Skeletal muscle cell (primary cell): Measurements from ENCODE around the gene SDC1.

Experiments
- DNase-seq: peaks from one replicate; pipeline ENCODE4 v3.0.0-alpha.2; 2010; ENCODE audit warnings: low read depth
- H3K4me3 ChIP-seq: 2 replicates; pipeline ENCODE4 v1.5.1; 2011; ENCODE audit warnings: low read depth, mild to moderate bottlenecking, control low read depth, low read length, moderate library complexity

The SDC1 gene

GRCh38 chr2:20159411-20160070 is 65.4 kb downstream of the SDC1 start:
- no peak overlapping the region for H3K4me3 ChIP-seq
- DNase-seq, result no peak

- no peak overlapping the region for H3K4me3 ChIP-seq
- no peak for DNase-seq
These were observed 67.6 kb downstream of the SDC1 start for GRCh38 chr2:20157193-20157891.

GRCh38 chr2:20156836-20157192 is 68.1 kb downstream of the SDC1 start:
- DNase-seq, result no peak
- H3K4me3 ChIP-seq, result no peak overlapping the region

GRCh38 chr2:20156076-20156759 is 68.7 kb downstream of the SDC1 start:
- DNase-seq, result no peak
- H3K4me3 ChIP-seq, result no peak overlapping the region

- DNase-seq, result no peak
- H3K4me3 ChIP-seq, result no peak overlapping the region
These were observed 71.6 kb downstream of the SDC1 start for GRCh38 chr2:20153131-20153851.

- H3K4me3 ChIP-seq, result no peak overlapping the region
- no peak for DNase-seq
These were observed 73.9 kb downstream of the SDC1 start for GRCh38 chr2:20150806-20151571.
